IMR-90 (cell line): Measurements from ENCODE around the gene ZNF385B. TPM values are rescaled to one million over a fixed set of nuclear protein-coding genes. Genes with fewer than 3 reads are reported as not detected.

ENCODE experiments used
- ATAC-seq: fragments of 200-7000 bp; cut with Tn5 transposase; 2 replicates; pipeline ENCODE4 v1.9.1; 2020; ENCODE audit warnings: low read depth, mild to moderate bottlenecking, moderate library complexity
- BruUV-seq: library from RNA; stranded (reverse); fragments of 400-500 nt; replicated peaks from 2 replicates; lab custom pipeline; 2021; lab: Mats Ljungman, UMichigan
- CTCF ChIA-PET: fragments of 300-600 bp; formaldehyde crosslinking; extraction: SDS; loops from one replicate; lab custom pipeline; 2021; ENCODE audit warnings: antibody characterized with exemption; lab: Yijun Ruan, JAX
- POLR2A ChIA-PET: fragments of 300-600 bp; sonication (Branson Sonifier 250); formaldehyde crosslinking; loops from one replicate; lab custom pipeline; 2022; ENCODE audit warnings: antibody characterized with exemption; ENCODE audit not compliant: unreplicated experiment; lab: Charles Lee
- DNase-seq: peaks from one replicate; pipeline ENCODE4 v3.0.0; 2013
- H2AFZ ChIP-seq: replicated peaks from 2 replicates; pipeline ENCODE3; 2013; ENCODE audit warnings: low read length, mild to moderate bottlenecking; ENCODE audit not compliant: poor library complexity
- H2AK5ac ChIP-seq: 2 replicates; pipeline ENCODE4 v1.6.1; 2013; ENCODE audit warnings: low read depth, low read length, inconsistent platforms
- H2AK9ac ChIP-seq: replicated peaks from 2 replicates; pipeline ENCODE3; 2013; ENCODE audit warnings: mild to moderate bottlenecking, low read depth, low read length, moderate library complexity; ENCODE audit not compliant: poor library complexity
- H2BK120ac ChIP-seq: 2 replicates; pipeline ENCODE4 v1.6.1; 2013; ENCODE audit warnings: low read depth, low read length, inconsistent platforms
- H2BK15ac ChIP-seq: 3 replicates; pipeline ENCODE4 v1.6.1; 2013; ENCODE audit warnings: low read depth, low read length, inconsistent platforms
- H2BK20ac ChIP-seq: 2 replicates; pipeline ENCODE4 v1.6.1; 2013; ENCODE audit warnings: low read depth, mild to moderate bottlenecking, inconsistent platforms, low read length, moderate library complexity
- H2BK5ac ChIP-seq: 2 replicates; pipeline ENCODE4 v1.6.1; 2013; ENCODE audit warnings: mild to moderate bottlenecking, low read depth, low read length, inconsistent platforms; ENCODE audit not compliant: poor library complexity, severe bottlenecking
- H3K14ac ChIP-seq: replicated peaks from 2 replicates; pipeline ENCODE4 v1.6.1; 2013; ENCODE audit warnings: low read depth, low read length, inconsistent platforms
- H3K18ac ChIP-seq: 2 replicates; pipeline ENCODE4 v1.6.1; 2013; ENCODE audit warnings: low read depth, low read length, control low read depth
- H3K23ac ChIP-seq: 2 replicates; pipeline ENCODE4 v1.6.1; 2013; ENCODE audit warnings: low read depth, low read length, inconsistent platforms
- H3K27ac ChIP-seq: 2 replicates; pipeline ENCODE4 v1.5.1; 2013; ENCODE audit warnings: mild to moderate bottlenecking, control low read depth, low read length; ENCODE audit not compliant: insufficient read depth
- H3K27me3 ChIP-seq: 2 replicates; pipeline ENCODE4 v1.6.1; 2013; ENCODE audit warnings: low read length; ENCODE audit not compliant: control insufficient read depth, insufficient read depth
- H3K36me3 ChIP-seq: 2 replicates; pipeline ENCODE4 v1.6.1; 2013; ENCODE audit warnings: low read length, mixed read lengths; ENCODE audit not compliant: control insufficient read depth, insufficient read depth
- H3K4ac ChIP-seq: 2 replicates; pipeline ENCODE4 v1.6.1; 2013; ENCODE audit warnings: low read depth, low read length, inconsistent platforms
- H3K4me1 ChIP-seq: 2 replicates; pipeline ENCODE4 v1.6.1; 2013; ENCODE audit warnings: low read length, mixed read lengths; ENCODE audit not compliant: control insufficient read depth, insufficient read depth
- H3K4me2 ChIP-seq: 2 replicates; pipeline ENCODE4 v1.6.1; 2013; ENCODE audit warnings: low read depth, mild to moderate bottlenecking, control low read depth, low read length, moderate library complexity
- H3K4me3 ChIP-seq: 2 replicates; pipeline ENCODE4 v1.5.1; 2013; ENCODE audit warnings: low read depth, mild to moderate bottlenecking, control low read depth, low read length, moderate library complexity; ENCODE audit not compliant: insufficient read depth
- H3K56ac ChIP-seq: 2 replicates; pipeline ENCODE4 v1.6.1; 2013; ENCODE audit warnings: low read length, inconsistent platforms; ENCODE audit not compliant: insufficient read depth; ENCODE audit errors: extremely low read depth
- H3K79me1 ChIP-seq, 2 experiments: 2 replicates each; pipeline ENCODE4 v1.6.1; 2013; ENCODE audit warnings: low read length in 2 of 2, inconsistent platforms in 1 of 2, low read depth in 1 of 2
- H3K9ac ChIP-seq: 2 replicates; pipeline ENCODE4 v1.6.1; 2013; ENCODE audit warnings: low read depth, low read length, control low read depth
- H3K9me1 ChIP-seq: 2 replicates; pipeline ENCODE4 v1.6.1; 2013; ENCODE audit warnings: low read length, inconsistent platforms; ENCODE audit not compliant: insufficient read depth
- H3K9me3 ChIP-seq: 2 replicates; pipeline ENCODE4 v1.6.1; 2013; ENCODE audit warnings: low read length; ENCODE audit not compliant: control insufficient read depth, insufficient read depth
- H4K20me1 ChIP-seq: 2 replicates; pipeline ENCODE4 v1.6.1; 2013; ENCODE audit warnings: low read length, inconsistent platforms; ENCODE audit not compliant: insufficient read depth
- H4K5ac ChIP-seq: 2 replicates; pipeline ENCODE4 v1.6.1; 2013; ENCODE audit warnings: mild to moderate bottlenecking, low read depth, low read length, control low read depth
- H4K8ac ChIP-seq, 2 experiments: 2 replicates each; pipeline ENCODE4 v1.6.1; 2013; ENCODE audit warnings: low read depth in 2 of 2, low read length in 2 of 2, control low read depth in 1 of 2, inconsistent platforms in 1 of 2
- H4K91ac ChIP-seq: 2 replicates; pipeline ENCODE4 v1.6.1; 2013; ENCODE audit warnings: low read depth, low read length, inconsistent platforms; ENCODE audit not compliant: insufficient read depth
- BHLHE40 ChIP-seq: fragments of 150-350 bp; IDR thresholded peaks from 2 replicates; pipeline ENCODE4 v1.6.1; 2016; ENCODE audit warnings: mild to moderate bottlenecking, low read depth, low read length
- CHD1 ChIP-seq: IDR thresholded peaks from 2 replicates; pipeline ENCODE4 v1.6.1; 2012; ENCODE audit warnings: low read depth, low read length, improper control_type of control experiment
- CTCF ChIP-seq: conservative IDR thresholded peaks from 2 replicates; pipeline ENCODE4 v1.5.1; 2012; ENCODE audit warnings: mild to moderate bottlenecking, low read depth, low read length, improper control_type of control experiment
- ELK1 ChIP-seq: fragments of 150-350 bp; IDR thresholded peaks from 2 replicates; pipeline ENCODE4 v1.6.1; 2016; ENCODE audit warnings: low read depth, mild to moderate bottlenecking, low read length, moderate library complexity, borderline replicate concordance
- FOS ChIP-seq: fragments of 150-350 bp; IDR thresholded peaks from 2 replicates; pipeline ENCODE4 v1.6.1; 2016; ENCODE audit warnings: low read depth, low read length
- MAFK ChIP-seq: IDR thresholded peaks from 2 replicates; pipeline ENCODE4 v1.6.1; 2012; ENCODE audit warnings: low read depth, low read length, improper control_type of control experiment
- MAZ ChIP-seq: IDR thresholded peaks from 2 replicates; pipeline ENCODE4 v1.6.1; 2012; ENCODE audit warnings: low read depth, mild to moderate bottlenecking, low read length, improper control_type of control experiment, moderate library complexity, borderline replicate concordance
- MXI1 ChIP-seq: IDR thresholded peaks from 2 replicates; pipeline ENCODE4 v1.6.1; 2012; ENCODE audit warnings: low read depth, mild to moderate bottlenecking, low read length, moderate library complexity, borderline replicate concordance
- NFE2L2 ChIP-seq: fragments of 150-350 bp; IDR thresholded peaks from 2 replicates; pipeline ENCODE4 v1.6.1; 2016; ENCODE audit warnings: low read depth, mild to moderate bottlenecking, low read length
- POLR2A ChIP-seq: IDR thresholded peaks from 2 replicates; pipeline ENCODE4 v1.6.1; 2012; ENCODE audit warnings: mild to moderate bottlenecking, low read depth, low read length
- RAD21 ChIP-seq: IDR thresholded peaks from 2 replicates; pipeline ENCODE4 v1.6.1; 2012; ENCODE audit warnings: low read length, improper control_type of control experiment
- RCOR1 ChIP-seq: IDR thresholded peaks from 2 replicates; pipeline ENCODE4 v1.6.1; 2012; ENCODE audit warnings: mild to moderate bottlenecking, low read length, improper control_type of control experiment; ENCODE audit not compliant: insufficient replicate concordance
- SMC3 ChIP-seq: fragments of 150-350 bp; IDR thresholded peaks from 2 replicates; pipeline ENCODE4 v1.6.1; 2016; ENCODE audit warnings: low read depth, mild to moderate bottlenecking, antibody characterized with exemption, low read length, moderate library complexity
- USF2 ChIP-seq: fragments of 150-350 bp; IDR thresholded peaks from 2 replicates; pipeline ENCODE4 v1.6.1; 2017; ENCODE audit warnings: mild to moderate bottlenecking, antibody characterized with exemption, low read length, low read depth
- WGBS, 2 experiments: methylation state at CpG; one replicate each; pipeline versions ENCODE4 v1.1.5 to v1.1.7; 2013; ENCODE audit warnings: missing lambda C conversion rate in 2 of 2; ENCODE audit not compliant: insufficient read length in 1 of 2; ENCODE audit errors: extremely low coverage in 2 of 2; 5-methylcytosine and 5-hydroxymethylcytosine counted together
- dilution Hi-C: fragments of 300-500 bp; cut with HindIII; formaldehyde crosslinking; loops from one replicate; pipeline ENCODE4 v1.14.3; 2018; ENCODE audit warnings: low sequenced_read_pairs; ENCODE audit not compliant: unreplicated experiment
- in situ Hi-C: fragments of 300-500 bp; cut with MboI; formaldehyde crosslinking; loops from 3 replicates; pipeline ENCODE4 v1.14.3; 2019; ENCODE audit warnings: low sequenced_read_pairs, inconsistent platforms, mixed read lengths
- intact Hi-C: fragments of 100-400 bp; cut with micrococcal nuclease; formaldehyde crosslinking; loops from 2 replicates; pipeline ENCODE4 v1.10.0; 2022
- polyA plus RNA-seq, 3 experiments: library from polyadenylated mRNA; depleted of rRNA; stranded (reverse); fragments of >200 nt; gene quantifications; 2 replicates each; pipeline ENCODE4 v1.2.3, GENCODE V29; 2012; ENCODE audit warnings: low replicate concordance in 1 of 3
- total RNA-seq: library from RNA; depleted of rRNA; stranded (reverse); fragments of >200 nt; gene quantifications from 2 replicates; pipeline ENCODE4 v1.2.3, GENCODE V29; 2012

The ZNF385B gene
- total and polyA plus RNA-seq, 2 of the 4 experiments (the other 2 are of a cell fraction): not detected

- in situ Hi-C loops (no loop called here), intact Hi-C loops (no loop called here), dilution Hi-C loops (no loop called here)
- Histone ChIP-seq H3K14ac (no peak overlapping the region), H4K20me1 (no peaks in the 10 kb centered on the region), H2BK120ac (no peak overlapping the region), H4K5ac (no peak overlapping the region), H3K9me3 (no peaks in the 10 kb centered on the region), H3K27ac (no peak overlapping the region), H3K9ac (no peak overlapping the region), H3K4me3 (no peak overlapping the region), H2BK5ac (no peak overlapping the region), H3K56ac (no peak overlapping the region), H3K9me1 (no peaks in the 10 kb centered on the region), H3K36me3 (no peaks in the 10 kb centered on the region), H3K79me1 (no peaks in the 10 kb centered on the region), H4K8ac (no peak overlapping the region), H3K4ac (no peak overlapping the region), H2AK5ac (no peak overlapping the region), H3K4me1 (peaks cover 4% of the 10 kb centered on the region), H3K23ac (no peak overlapping the region), H3K4me2 (no peak overlapping the region), H3K27me3 (no peaks in the 10 kb centered on the region), H3K18ac (no peak overlapping the region), H2AK9ac (no peak overlapping the region), H2BK15ac (no peak overlapping the region), H2BK20ac (no peak overlapping the region), H4K91ac (no peak overlapping the region), H2AFZ (no peak overlapping the region)
- no peak for TF ChIP-seq CTCF
- no peak for TF ChIP-seq MAFK
- TF ChIP-seq SMC3: no peak
- no peak for TF ChIP-seq NFE2L2
- no peak for TF ChIP-seq CHD1
- no peak for TF ChIP-seq ELK1
- TF ChIP-seq RAD21: no peak
- no peak for TF ChIP-seq MXI1
- TF ChIP-seq MAZ: no peak
- no peak for TF ChIP-seq USF2
- TF ChIP-seq POLR2A: no peak
- no peak for TF ChIP-seq RCOR1
- TF ChIP-seq FOS: no peak
- TF ChIP-seq BHLHE40: no peak
- WGBS, 2 experiments: 83% methylated on average over 1 of the region's 1 CpG; no CpG with 5 or more reads in 1 of the 2 experiments
- no peak for DNase-seq
- ATAC-seq: no peak; the same call in 1 of the 2 replicates
- ChIA-PET CTCF (no interaction called here), POLR2A (no interaction called here)
- BruUV-seq: no TSS peak
Observed at GRCh38 chr2:179571252-179571651, 290.2 kb downstream of the ZNF385B start.
